GM18526 (cell line): Measurements from ENCODE around the gene CCDC12.

ENCODE experiments used
- POLR2A ChIP-seq: IDR thresholded peaks from 3 replicates; pipeline ENCODE4 v1.6.1; 2011; ENCODE audit not compliant: insufficient read length; ENCODE audit errors: extremely low read depth

Gene CCDC12

DNA sequence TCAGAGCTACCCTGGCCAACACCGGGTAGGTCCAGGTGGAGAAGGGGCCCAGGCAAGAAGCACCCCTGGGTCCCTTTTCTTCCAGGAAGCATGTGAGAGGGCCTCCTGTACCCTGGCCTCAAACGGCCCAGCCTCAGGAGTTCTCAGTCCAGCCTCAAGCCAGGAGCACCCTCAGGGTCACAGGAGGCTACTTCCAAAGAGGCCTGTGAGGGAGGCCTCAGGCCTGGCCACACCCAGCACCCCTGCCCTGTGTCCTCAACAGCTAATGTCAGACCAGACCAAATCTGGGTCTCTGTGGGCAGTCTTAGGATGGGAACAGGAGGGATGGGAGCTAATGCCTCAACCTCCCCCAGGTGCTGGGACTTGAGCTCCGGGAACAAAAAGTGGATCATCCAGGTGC lies 75.5 kb downstream of the CCDC12 start:
- no peak for TF ChIP-seq POLR2A

GRCh38 chr3:46900356-46900755 lies 76.2 kb downstream of the CCDC12 start:
- TF ChIP-seq POLR2A = no peak

- TF ChIP-seq POLR2A = no peak
These were observed 76.6 kb downstream of the CCDC12 start for GRCh38 chr3:46900007-46900292.

DNA sequence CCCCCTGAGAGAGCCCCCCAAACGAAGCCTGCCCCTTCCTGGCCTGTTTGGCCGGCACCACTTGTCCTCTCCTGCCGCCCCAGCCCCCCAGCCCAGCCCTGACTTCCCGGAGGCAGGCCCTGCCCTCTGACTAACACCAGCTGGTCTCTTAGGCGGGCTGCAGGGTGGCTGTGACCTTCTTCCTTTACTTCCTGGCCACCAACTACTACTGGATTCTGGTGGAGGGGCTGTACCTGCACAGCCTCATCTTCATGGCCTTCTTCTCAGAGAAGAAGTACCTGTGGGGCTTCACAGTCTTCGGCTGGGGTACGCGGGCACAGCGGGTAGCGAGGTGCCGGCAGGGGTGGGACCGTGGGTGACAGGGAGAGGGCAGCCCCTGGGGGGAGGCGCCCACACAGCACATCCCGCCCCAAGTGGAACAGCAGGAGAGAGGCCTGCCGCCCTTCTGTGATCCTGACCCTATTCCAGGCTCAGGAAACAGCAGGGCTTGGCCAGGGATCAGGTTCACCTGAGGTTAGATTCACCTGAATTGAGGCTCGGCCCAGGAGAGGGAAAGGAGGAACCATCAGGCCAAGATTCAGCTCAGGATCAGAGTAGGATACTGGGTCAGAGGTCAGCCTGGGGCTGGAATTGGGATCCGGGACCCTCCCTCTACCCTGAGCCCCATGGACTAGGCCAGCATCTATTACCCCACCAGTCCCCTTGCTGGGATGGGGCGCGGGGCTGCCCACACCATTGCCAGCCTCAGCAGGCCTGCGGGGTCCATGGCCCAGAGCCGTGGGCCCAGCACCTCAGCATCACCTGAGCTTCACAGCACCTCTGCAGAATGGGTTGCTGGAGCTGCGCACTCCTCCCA lies 77.2 kb downstream of the CCDC12 start:
- no peak for TF ChIP-seq POLR2A

GRCh38 chr3:46898321-46899150 lies 78.0 kb downstream of the CCDC12 start:
- no peak for TF ChIP-seq POLR2A

DNA sequence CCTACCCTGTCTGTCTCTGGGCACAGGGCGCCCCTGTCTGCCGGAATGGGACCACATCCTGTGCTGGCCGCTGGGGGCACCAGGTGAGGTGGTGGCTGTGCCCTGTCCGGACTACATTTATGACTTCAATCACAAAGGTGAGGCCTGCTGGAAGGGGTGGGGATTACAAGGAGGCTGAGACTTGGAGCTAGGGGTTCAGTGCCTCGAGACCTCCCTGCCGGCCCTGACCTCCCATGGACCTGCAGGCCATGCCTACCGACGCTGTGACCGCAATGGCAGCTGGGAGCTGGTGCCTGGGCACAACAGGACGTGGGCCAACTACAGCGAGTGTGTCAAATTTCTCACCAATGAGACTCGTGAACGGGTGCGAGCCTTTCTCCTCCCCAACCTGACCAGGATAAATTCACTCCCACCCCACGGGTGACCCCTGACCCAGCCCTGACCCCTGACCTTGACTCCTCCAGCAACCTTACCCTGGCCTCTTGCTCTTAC lies 78.7 kb downstream of the CCDC12 start:
- no peak for TF ChIP-seq POLR2A

DNA sequence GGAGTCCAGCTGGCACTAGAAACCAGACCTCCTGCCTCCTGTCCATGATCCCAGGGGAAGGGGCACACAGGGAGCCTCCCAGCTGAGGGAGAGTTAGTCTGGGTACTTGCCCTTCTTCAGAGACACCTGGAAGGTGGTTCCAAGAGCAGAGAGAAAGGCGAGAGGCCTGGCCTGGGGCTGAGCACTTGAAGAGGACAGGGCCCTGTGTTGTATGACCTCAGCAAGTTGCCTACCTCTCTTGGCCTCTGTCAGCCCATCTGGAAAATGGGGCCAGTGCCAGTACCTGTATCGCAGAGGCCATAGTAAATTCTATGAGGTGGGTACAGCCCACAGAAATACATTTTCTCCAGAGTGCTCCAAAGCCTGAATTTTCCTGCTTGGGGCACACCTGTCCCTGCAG lies 79.5 kb downstream of the CCDC12 start:
- TF ChIP-seq POLR2A = no peak

- TF ChIP-seq POLR2A = no peak
These were observed 80.2 kb downstream of the CCDC12 start for GRCh38 chr3:46896386-46896785.

- TF ChIP-seq POLR2A = no peak
These were observed 80.8 kb downstream of the CCDC12 start for GRCh38 chr3:46895761-46896160.

- no peak for TF ChIP-seq POLR2A
These were observed 81.3 kb downstream of the CCDC12 start for GRCh38 chr3:46895204-46895660.

- no peak for TF ChIP-seq POLR2A
These were observed 82.3 kb downstream of the CCDC12 start for GRCh38 chr3:46894256-46894655.

DNA sequence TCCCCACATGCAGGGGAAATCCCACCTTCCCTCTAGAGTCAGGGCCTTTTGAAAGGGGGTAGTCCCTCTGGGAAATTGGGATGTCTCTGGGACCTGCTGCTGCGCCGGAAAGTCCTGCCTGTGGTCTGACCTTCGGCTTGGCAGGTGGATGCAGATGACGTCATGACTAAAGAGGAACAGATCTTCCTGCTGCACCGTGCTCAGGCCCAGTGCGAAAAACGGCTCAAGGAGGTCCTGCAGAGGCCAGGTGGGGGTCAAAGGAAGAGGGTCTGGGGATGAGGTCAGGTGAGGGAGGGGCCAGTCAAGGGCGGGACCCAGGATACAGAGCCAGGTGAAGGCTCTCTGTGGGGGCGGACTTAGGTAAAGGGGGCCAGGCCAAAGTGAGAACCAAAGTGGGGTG lies 82.8 kb downstream of the CCDC12 start:
- no peak for TF ChIP-seq POLR2A

- TF ChIP-seq POLR2A = no peak
These were observed 83.3 kb downstream of the CCDC12 start for GRCh38 chr3:46893146-46893748.

GRCh38 chr3:46892285-46893145 lies 84.0 kb downstream of the CCDC12 start:
- no peak for TF ChIP-seq POLR2A

DNA sequence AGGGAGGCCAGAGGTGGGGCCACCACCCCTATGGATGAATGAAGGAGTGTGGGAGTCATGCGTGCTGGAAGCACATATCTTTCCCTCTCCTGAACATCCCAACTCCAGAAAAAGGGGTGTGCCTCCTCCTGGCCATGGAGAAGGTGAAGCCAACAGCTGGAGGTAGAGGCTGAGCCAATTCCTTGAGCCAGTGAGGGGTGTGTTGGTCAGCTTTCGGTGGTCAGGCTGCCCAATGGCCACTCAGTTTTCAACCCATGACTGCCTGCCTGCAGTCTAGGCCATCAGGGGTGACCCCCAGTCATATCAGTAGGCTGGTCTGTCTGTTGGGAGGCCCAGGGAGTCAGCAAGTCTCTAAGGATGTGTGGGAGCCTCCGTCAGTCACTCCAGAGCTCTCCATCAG lies 85.4 kb downstream of the CCDC12 start:
- TF ChIP-seq POLR2A = no peak
